ENCODE data around the gene SULT1E1. TPM values are rescaled to one million over a fixed set of nuclear protein-coding genes. Genes with fewer than 3 reads are reported as not detected.

The SULT1E1 gene
- total RNA-seq, 1 donor from 2014 or later, result 1.1 TPM

DNA sequence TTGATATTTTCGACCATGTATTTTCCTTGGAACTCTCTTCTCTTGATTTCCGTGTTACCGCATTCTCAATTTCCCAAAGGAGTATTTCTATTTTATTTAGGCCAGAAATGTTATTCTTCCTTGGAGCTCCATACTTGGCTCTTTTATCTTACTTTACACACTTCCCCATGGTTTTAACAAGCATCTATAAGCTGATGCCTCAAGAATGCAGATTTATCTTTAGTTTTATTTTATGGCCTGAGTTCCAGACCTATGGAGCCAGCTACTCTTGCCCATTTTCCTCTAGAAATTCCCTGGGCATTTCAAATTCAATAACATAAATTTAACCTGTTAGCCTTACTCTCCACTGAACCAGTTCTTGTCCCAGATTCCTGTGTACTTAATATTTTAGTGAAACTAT, 43.7 kb downstream of the SULT1E1 start:
- Histone ChIP-seq H3K4me3 (ENCODE audit: low read depth, low read length) (no peak overlapping the region), H3K27me3 (ENCODE audit: control insufficient read depth, insufficient read depth, low read length) (no peaks in the 10 kb centered on the region), H3K36me3 (ENCODE audit: control insufficient read depth, insufficient read depth, low read length) (no peaks in the 10 kb centered on the region)
- TF ChIP-seq, protein P1, sequence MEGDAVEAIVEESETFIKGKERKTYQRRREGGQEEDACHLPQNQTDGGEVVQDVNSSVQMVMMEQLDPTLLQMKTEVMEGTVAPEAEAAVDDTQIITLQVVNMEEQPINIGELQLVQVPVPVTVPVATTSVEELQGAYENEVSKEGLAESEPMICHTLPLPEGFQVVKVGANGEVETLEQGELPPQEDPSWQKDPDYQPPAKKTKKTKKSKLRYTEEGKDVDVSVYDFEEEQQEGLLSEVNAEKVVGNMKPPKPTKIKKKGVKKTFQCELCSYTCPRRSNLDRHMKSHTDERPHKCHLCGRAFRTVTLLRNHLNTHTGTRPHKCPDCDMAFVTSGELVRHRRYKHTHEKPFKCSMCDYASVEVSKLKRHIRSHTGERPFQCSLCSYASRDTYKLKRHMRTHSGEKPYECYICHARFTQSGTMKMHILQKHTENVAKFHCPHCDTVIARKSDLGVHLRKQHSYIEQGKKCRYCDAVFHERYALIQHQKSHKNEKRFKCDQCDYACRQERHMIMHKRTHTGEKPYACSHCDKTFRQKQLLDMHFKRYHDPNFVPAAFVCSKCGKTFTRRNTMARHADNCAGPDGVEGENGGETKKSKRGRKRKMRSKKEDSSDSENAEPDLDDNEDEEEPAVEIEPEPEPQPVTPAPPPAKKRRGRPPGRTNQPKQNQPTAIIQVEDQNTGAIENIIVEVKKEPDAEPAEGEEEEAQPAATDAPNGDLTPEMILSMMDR (IDR thresholded peaks at IDR 0.05; ENCODE audit: insufficient read depth, low read length, severe bottlenecking), result no peak
- FAIRE-seq (no peak), DNase-seq (ENCODE audit: low read depth) (no peak)

DNA sequence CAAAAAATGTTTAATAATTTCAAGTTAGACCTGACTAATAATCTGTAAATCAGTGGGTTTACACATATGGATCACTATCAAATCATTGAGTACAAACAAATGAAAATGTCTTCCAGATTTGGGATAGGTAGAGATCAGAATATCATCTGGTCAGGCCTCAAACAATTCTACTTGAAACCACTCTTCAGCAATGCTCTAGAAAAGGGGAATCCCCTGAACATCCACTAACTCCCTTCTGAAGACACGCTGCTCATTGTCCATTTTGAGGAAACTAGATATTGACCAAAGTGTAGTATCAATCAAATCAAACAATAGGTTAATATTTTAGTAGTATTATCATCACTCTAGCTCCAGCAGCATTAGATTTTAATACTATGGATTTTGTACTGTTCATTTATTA, 46.3 kb downstream of the SULT1E1 start:
- Histone ChIP-seq H3K27me3 (ENCODE audit: control insufficient read depth, insufficient read depth, low read length) (no peaks in the 10 kb centered on the region), H3K36me3 (ENCODE audit: control insufficient read depth, insufficient read depth, low read length) (no peaks in the 10 kb centered on the region), H3K4me3 (ENCODE audit: low read depth, low read length) (no peak overlapping the region)
- FAIRE-seq (no peak), DNase-seq (ENCODE audit: low read depth) (no peak)
- TF ChIP-seq, protein P1 (IDR thresholded peaks at IDR 0.05; ENCODE audit: insufficient read depth, low read length, severe bottlenecking), result no peak

DNA sequence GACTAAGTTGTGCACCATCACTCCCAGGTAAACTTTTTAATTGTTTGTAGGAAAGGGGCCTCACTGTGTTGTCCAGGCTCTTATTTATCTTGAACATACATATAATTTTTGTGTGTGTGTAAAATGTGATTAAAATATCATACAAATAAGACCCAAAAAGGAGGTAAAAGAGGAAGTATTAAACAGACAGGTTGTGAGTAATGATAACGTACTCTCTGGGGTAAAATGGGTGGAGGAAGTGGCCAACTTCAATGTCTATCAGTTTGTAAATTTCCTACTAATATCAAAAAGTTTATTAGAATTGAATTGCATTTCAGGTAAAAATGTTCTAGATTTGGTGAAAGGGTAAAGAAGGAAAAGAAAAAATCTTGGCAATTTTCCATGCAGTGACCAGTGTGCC, 48.8 kb downstream of the SULT1E1 start:
- FAIRE-seq (no peak), DNase-seq (ENCODE audit: low read depth) (no peak)
- Histone ChIP-seq H3K27me3 (ENCODE audit: control insufficient read depth, insufficient read depth, low read length) (no peaks in the 10 kb centered on the region), H3K4me3 (ENCODE audit: low read depth, low read length) (no peak overlapping the region), H3K36me3 (ENCODE audit: control insufficient read depth, insufficient read depth, low read length) (no peaks in the 10 kb centered on the region)
- TF ChIP-seq, protein P1 (IDR thresholded peaks at IDR 0.05; ENCODE audit: insufficient read depth, low read length, severe bottlenecking), result no peak

DNA sequence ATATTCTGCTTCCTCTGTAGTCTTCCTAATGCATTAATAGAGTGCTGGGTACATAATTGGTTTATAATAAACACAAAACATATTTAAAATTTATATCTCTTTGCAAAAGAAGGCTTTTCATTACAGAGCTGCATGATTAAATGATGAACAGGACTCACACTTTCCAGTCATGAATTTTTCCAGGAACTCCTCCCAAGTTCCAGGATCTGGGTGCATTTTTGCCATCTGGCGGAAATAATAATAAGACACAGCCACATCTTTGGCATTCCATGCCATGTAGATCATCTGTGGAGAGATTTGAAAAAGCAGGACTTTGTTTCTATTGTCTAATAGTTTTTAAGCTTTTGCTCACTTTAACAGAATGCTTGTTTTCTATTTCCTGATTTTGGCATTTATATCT, 59.3 kb downstream of the SULT1E1 start:
- H3K36me3 ChIP-seq (ENCODE audit: control insufficient read depth, insufficient read depth, low read length), result no peaks in the 10 kb centered on the region
- FAIRE-seq, result no peak
- DNase-seq (ENCODE audit: low read depth), result peak; percentile 5
- H3K27me3 ChIP-seq (ENCODE audit: control insufficient read depth, insufficient read depth, low read length), result no peaks in the 10 kb centered on the region
- no peak overlapping the region for H3K4me3 ChIP-seq (ENCODE audit: low read depth, low read length)
- TF ChIP-seq, protein P1 (IDR thresholded peaks at IDR 0.05; ENCODE audit: insufficient read depth, low read length, severe bottlenecking), result no peak

DNA sequence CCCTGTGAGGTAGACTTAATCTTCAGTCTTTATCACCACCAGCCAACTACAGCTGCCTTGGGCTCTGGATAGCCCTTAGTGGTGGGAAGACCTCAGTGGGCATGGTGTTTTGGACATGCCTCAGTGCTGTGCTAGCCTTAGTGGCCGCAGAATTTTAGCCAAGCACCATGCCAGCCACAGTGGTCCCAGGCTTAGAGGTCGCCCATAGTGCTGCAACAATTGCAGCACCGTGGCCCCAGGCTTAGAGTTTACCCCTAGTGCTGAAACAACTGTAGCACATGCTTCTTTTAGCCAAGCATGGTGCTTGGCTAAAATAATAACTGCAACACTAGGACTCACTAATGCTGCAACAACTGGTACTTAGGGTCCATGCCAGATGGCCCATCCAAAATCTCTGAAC, 60.6 kb downstream of the SULT1E1 start:
- FAIRE-seq (peak; percentile 18), DNase-seq (ENCODE audit: low read depth) (no peak)
- H3K36me3 ChIP-seq (ENCODE audit: control insufficient read depth, insufficient read depth, low read length), result no peaks in the 10 kb centered on the region
- H3K4me3 ChIP-seq (ENCODE audit: low read depth, low read length), result no peak overlapping the region
- no peaks in the 10 kb centered on the region for H3K27me3 ChIP-seq (ENCODE audit: control insufficient read depth, insufficient read depth, low read length)
- TF ChIP-seq, protein P1 (IDR thresholded peaks at IDR 0.05; ENCODE audit: insufficient read depth, low read length, severe bottlenecking), result no peak

DNA sequence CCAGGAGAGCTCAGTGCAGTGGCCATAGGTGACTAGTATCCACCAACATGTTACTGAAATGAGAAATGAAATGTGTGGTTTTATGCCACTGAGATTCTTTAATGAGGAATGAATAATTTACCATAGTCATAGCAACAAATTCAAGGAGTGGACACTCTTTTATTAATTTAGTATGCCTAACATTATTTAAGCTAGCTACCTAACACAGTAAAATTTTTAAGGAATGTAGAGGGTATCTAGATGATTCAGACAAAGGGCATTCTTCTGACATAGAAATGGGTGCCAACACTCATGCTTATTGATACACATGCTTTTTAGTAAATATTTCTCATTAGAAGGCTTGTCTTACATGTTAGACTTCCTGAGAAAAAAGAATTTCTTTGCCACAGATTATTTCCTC, 66.2 kb downstream of the SULT1E1 start:
- no peaks in the 10 kb centered on the region for H3K36me3 ChIP-seq (ENCODE audit: control insufficient read depth, insufficient read depth, low read length)
- DNase-seq (ENCODE audit: low read depth), result no peak
- H3K27me3 ChIP-seq (ENCODE audit: control insufficient read depth, insufficient read depth, low read length), result no peaks in the 10 kb centered on the region
- no peak overlapping the region for H3K4me3 ChIP-seq (ENCODE audit: low read depth, low read length)
- TF ChIP-seq, protein P1 (IDR thresholded peaks at IDR 0.05; ENCODE audit: insufficient read depth, low read length, severe bottlenecking), result no peak
- no peak for FAIRE-seq

Measured in bronchial epithelial cell (primary cell).